ENCODE results near the gene HEG1. TPM values are rescaled to one million over a fixed set of nuclear protein-coding genes. Genes with fewer than 3 reads are reported as not detected.

HEG1 gene
- total RNA-seq, 1 experiment from 2014 or later, result 1.2 TPM

GRCh38 chr3:124928333-124929202 lies 127.2 kb downstream of the HEG1 start:
- Histone ChIP-seq H3K9me3 (ENCODE audit: low read length) (no peaks in the 10 kb centered on the region), H4K20me1 (ENCODE audit: low read length) (no peaks in the 10 kb centered on the region), H3K9me2 (replicated peaks; ENCODE audit: low read length) (no peaks in the 10 kb centered on the region), H3K4me3 (ENCODE audit: low read length) (no peak overlapping the region), H3K79me2 (ENCODE audit: low read length) (no peaks in the 10 kb centered on the region), H3F3A (ENCODE audit: low read length, unreplicated experiment) (no peaks in the 10 kb centered on the region), H3K4me1 (ENCODE audit: insufficient read depth, low read length) (no peaks in the 10 kb centered on the region; the same call in 1 of the 2 replicates), H3K4me2 (ENCODE audit: low read length) (no peak overlapping the region), H2AFZ (ENCODE audit: low read length) (no peak overlapping the region), H3K27ac (ENCODE audit: low read length) (no peak overlapping the region), H3K27me3 (ENCODE audit: low read length) (no peaks in the 10 kb centered on the region), H3K9ac (ENCODE audit: low read length) (no peak overlapping the region), H3K36me3 (ENCODE audit: low read depth, low read length) (no peaks in the 10 kb centered on the region)
- intact Hi-C loops (cut with micrococcal nuclease), result loop anchor here (1.0 to 10.0 kb wide), 4 partner anchors 58 to 657 kb away; no protein-coding TSS in a partner anchor
- POLR2A ChIA-PET (ENCODE audit: unreplicated experiment), result no interaction called here
- peak; percentile 67 for ATAC-seq
- TF ChIP-seq CTCF (conservative IDR thresholded peaks at IDR 0.05; ENCODE audit: low read depth, low read length) (peak; percentile 77), EZH2phosphoT487 (IDR thresholded peaks at IDR 0.05; ENCODE audit: borderline replicate concordance, low read length) (no peak)
- CTCF ChIA-PET, result interaction anchor here (0.7 kb wide), 1 partner anchor 170 kb away, joined by 6 read pairs; no protein-coding TSS in a partner anchor
- peak; percentile 79 for DNase-seq
- no TSS peak for BruUV-seq (replicated peaks)

- Histone ChIP-seq H3K27me3 (ENCODE audit: low read length) (no peaks in the 10 kb centered on the region), H3K4me3 (ENCODE audit: low read length) (no peak overlapping the region), H4K20me1 (ENCODE audit: low read length) (no peaks in the 10 kb centered on the region), H3K4me2 (ENCODE audit: low read length) (no peak overlapping the region), H3K9ac (ENCODE audit: low read length) (no peak overlapping the region), H3F3A (ENCODE audit: low read length, unreplicated experiment) (no peaks in the 10 kb centered on the region), H3K9me2 (replicated peaks; ENCODE audit: low read length) (no peaks in the 10 kb centered on the region), H3K27ac (ENCODE audit: low read length) (no peak overlapping the region), H2AFZ (ENCODE audit: low read length) (no peak overlapping the region), H3K4me1 (ENCODE audit: insufficient read depth, low read length) (no peaks in the 10 kb centered on the region; the same call in 1 of the 2 replicates), H3K79me2 (ENCODE audit: low read length) (no peaks in the 10 kb centered on the region), H3K36me3 (ENCODE audit: low read depth, low read length) (no peaks in the 10 kb centered on the region), H3K9me3 (ENCODE audit: low read length) (no peaks in the 10 kb centered on the region)
- DNase-seq (no peak), ATAC-seq (no peak)
- CTCF ChIA-PET, result no interaction called here
- intact Hi-C loops (cut with micrococcal nuclease), result loop anchor here (1.0 to 10.0 kb wide), 4 partner anchors 59 to 658 kb away; no protein-coding TSS in a partner anchor
- TF ChIP-seq EZH2phosphoT487 (IDR thresholded peaks at IDR 0.05; ENCODE audit: borderline replicate concordance, low read length), result no peak
- TF ChIP-seq CTCF (conservative IDR thresholded peaks at IDR 0.05; ENCODE audit: low read depth, low read length), result no peak
- TF ChIP-seq EZH2 (IDR thresholded peaks at IDR 0.05; ENCODE audit: low read length, unreplicated experiment), result no peak
- POLR2A ChIA-PET (ENCODE audit: unreplicated experiment), result no interaction called here
- BruUV-seq (replicated peaks), result no TSS peak
Observed at GRCh38 chr3:124927574-124928045, 128.2 kb downstream of the HEG1 start.
